Keratinocyte (primary cell): Measurements from ENCODE around the gene TTC28.

Experiments used
- EZH2 ChIP-seq: IDR thresholded peaks from one replicate; pipeline ENCODE4 v1.6.1; 2012; ENCODE audit warnings: inconsistent platforms, mild to moderate bottlenecking, low read length, moderate library complexity
- TF ChIP-seq, protein P1 (sequence below), 3 experiments: IDR thresholded peaks in 1 of 3; conservative IDR thresholded peaks in 1 of 3; optimal IDR thresholded peaks in 1 of 3; 2 replicates in 2 of 3; 3 replicates in 1 of 3; pipeline versions ENCODE3 to v1.5.1; 2011; ENCODE audit warnings: low read length in 3 of 3, mild to moderate bottlenecking in 3 of 3, moderate library complexity in 2 of 3, control low read depth in 1 of 3, inconsistent platforms in 1 of 3; ENCODE audit not compliant: insufficient read depth in 2 of 3; ENCODE audit errors: extremely low read depth in 1 of 3

- TF ChIP-seq, protein P1, sequence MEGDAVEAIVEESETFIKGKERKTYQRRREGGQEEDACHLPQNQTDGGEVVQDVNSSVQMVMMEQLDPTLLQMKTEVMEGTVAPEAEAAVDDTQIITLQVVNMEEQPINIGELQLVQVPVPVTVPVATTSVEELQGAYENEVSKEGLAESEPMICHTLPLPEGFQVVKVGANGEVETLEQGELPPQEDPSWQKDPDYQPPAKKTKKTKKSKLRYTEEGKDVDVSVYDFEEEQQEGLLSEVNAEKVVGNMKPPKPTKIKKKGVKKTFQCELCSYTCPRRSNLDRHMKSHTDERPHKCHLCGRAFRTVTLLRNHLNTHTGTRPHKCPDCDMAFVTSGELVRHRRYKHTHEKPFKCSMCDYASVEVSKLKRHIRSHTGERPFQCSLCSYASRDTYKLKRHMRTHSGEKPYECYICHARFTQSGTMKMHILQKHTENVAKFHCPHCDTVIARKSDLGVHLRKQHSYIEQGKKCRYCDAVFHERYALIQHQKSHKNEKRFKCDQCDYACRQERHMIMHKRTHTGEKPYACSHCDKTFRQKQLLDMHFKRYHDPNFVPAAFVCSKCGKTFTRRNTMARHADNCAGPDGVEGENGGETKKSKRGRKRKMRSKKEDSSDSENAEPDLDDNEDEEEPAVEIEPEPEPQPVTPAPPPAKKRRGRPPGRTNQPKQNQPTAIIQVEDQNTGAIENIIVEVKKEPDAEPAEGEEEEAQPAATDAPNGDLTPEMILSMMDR (optimal IDR thresholded peaks at IDR 0.05 in 1 of 3, IDR thresholded peaks at IDR 0.05 in 1 of 3, conservative IDR thresholded peaks at IDR 0.05 in 1 of 3; ENCODE audit: extremely low read depth in 1 of 3, insufficient read depth in 2 of 3, low read length in 3 of 3): no peak
- no peak for TF ChIP-seq EZH2
Measured at GRCh38 chr22:28108851-28109250, 570.8 kb downstream of the TTC28 start.
